OCI-LY7 (cell line): Measurements from ENCODE around the gene DAPK1.

Experiments used
- CTCF ChIP-seq: fragments of 200-600 bp; sonication (generic); conservative IDR thresholded peaks from 2 replicates; pipeline ENCODE4 v1.5.1; 2014; ENCODE audit warnings: mild to moderate bottlenecking, antibody characterized with exemption, low read length, moderate library complexity, mixed read lengths
- EZH2phosphoT487 ChIP-seq: fragments of 200-600 bp; sonication (generic); IDR thresholded peaks from 2 replicates; pipeline ENCODE4 v1.6.1; 2018; ENCODE audit warnings: low read depth, borderline replicate concordance, mild to moderate bottlenecking, mixed run types, antibody characterized with exemption, low read length, moderate library complexity, mixed read lengths

GRCh38 chr9:87741326-87741725, 243.7 kb downstream of the DAPK1 start:
- TF ChIP-seq CTCF (no peak), EZH2phosphoT487 (no peak)
